ENCODE data around the gene SP6. TPM values are rescaled to one million over a fixed set of nuclear protein-coding genes. Genes with fewer than 3 reads are reported as not detected.

Gene SP6
- total RNA-seq, 1 experiment from 2014 or later: 10.8 TPM

DNA sequence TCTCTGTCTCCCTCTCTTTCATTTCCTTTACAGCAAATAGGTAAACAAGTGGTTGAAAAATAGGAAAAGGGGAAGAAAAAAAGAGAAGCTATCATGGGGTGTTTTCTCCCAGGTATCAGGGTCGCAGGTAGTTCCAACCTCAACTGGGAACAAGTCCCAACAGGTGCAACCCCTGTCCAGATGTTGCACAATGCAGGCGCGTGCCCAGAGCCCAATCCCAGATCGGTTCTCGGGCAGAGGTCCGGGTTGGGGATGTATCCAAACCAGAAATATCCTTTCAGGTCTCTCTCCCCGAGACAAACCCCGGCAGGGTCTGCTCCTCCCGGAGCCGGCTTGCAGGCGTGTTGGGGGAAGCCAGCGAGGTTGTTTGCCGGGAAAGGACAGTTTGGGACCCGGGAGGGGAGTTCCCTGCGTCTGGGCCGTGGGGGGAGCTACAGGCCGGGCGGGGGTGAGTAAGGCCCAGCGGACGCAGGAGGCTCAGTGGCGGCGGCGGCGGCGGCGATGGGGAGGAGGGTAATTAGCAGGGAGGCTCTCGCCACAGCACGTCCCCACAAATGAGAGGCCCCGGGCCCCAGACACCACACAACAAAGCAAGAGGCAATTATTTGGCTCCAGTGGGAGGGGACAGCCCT lies 21.2 kb upstream of the SP6 start (continued):
- no peak for TF ChIP-seq TCF7L2 (IDR thresholded peaks at IDR 0.05; ENCODE audit: borderline replicate concordance, extremely low read depth, insufficient read depth, insufficient read length)

DNA sequence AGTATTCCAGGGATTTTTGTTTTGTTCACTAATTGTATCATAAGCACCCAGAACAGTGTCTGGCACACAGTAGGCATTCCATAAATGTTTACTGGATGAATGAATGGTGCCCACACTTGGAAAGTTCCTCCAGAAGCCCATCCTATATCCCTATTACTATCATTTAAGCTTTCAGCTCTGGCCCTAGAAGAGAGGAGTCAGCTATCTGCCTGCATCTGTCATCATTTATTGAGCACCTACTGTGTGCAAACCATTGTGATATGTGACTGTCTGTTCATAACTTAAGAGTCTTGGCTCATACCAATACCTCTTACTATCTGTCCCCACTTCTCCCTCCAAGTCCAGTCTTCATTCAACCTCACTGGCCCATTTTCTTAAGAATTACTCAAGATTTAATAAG lies 20.1 kb upstream of the SP6 start:
- H3K9me3 ChIP-seq (ENCODE audit: control insufficient read depth in 1 of 2, insufficient read depth in 1 of 2, low read depth in 1 of 2, low read length in 2 of 2): no peaks in the 10 kb centered on the region
- TF ChIP-seq, protein P1, sequence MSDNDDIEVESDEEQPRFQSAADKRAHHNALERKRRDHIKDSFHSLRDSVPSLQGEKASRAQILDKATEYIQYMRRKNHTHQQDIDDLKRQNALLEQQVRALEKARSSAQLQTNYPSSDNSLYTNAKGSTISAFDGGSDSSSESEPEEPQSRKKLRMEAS (IDR thresholded peaks at IDR 0.05): no peak
- TF ChIP-seq RAD21 (IDR thresholded peaks at IDR 0.05; ENCODE audit: low read depth): no peak
- no peak for TF ChIP-seq ELF1 (IDR thresholded peaks at IDR 0.05; ENCODE audit: borderline replicate concordance, low read depth)
- TF ChIP-seq, protein P2, sequence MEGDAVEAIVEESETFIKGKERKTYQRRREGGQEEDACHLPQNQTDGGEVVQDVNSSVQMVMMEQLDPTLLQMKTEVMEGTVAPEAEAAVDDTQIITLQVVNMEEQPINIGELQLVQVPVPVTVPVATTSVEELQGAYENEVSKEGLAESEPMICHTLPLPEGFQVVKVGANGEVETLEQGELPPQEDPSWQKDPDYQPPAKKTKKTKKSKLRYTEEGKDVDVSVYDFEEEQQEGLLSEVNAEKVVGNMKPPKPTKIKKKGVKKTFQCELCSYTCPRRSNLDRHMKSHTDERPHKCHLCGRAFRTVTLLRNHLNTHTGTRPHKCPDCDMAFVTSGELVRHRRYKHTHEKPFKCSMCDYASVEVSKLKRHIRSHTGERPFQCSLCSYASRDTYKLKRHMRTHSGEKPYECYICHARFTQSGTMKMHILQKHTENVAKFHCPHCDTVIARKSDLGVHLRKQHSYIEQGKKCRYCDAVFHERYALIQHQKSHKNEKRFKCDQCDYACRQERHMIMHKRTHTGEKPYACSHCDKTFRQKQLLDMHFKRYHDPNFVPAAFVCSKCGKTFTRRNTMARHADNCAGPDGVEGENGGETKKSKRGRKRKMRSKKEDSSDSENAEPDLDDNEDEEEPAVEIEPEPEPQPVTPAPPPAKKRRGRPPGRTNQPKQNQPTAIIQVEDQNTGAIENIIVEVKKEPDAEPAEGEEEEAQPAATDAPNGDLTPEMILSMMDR (IDR thresholded peaks at IDR 0.05 in 2 of 3, conservative IDR thresholded peaks at IDR 0.05 in 1 of 3; ENCODE audit: borderline replicate concordance in 1 of 3, insufficient read depth in 1 of 3, low read depth in 2 of 3, low read length in 2 of 3): no peak
- TF ChIP-seq CBX3 (IDR thresholded peaks at IDR 0.05; ENCODE audit: low read depth): no peak
- TF ChIP-seq POLR2AphosphoS5 (IDR thresholded peaks at IDR 0.05; ENCODE audit: low read depth, low read length): no peak
- TF ChIP-seq EGR1 (IDR thresholded peaks at IDR 0.05; ENCODE audit: low read depth): no peak
- no peak for TF ChIP-seq ZFX (IDR thresholded peaks at IDR 0.05)
- TF ChIP-seq JUND (IDR thresholded peaks at IDR 0.05): no peak
- no peak for TF ChIP-seq SRF (IDR thresholded peaks at IDR 0.05; ENCODE audit: low read depth)
- TF ChIP-seq, protein P3, sequence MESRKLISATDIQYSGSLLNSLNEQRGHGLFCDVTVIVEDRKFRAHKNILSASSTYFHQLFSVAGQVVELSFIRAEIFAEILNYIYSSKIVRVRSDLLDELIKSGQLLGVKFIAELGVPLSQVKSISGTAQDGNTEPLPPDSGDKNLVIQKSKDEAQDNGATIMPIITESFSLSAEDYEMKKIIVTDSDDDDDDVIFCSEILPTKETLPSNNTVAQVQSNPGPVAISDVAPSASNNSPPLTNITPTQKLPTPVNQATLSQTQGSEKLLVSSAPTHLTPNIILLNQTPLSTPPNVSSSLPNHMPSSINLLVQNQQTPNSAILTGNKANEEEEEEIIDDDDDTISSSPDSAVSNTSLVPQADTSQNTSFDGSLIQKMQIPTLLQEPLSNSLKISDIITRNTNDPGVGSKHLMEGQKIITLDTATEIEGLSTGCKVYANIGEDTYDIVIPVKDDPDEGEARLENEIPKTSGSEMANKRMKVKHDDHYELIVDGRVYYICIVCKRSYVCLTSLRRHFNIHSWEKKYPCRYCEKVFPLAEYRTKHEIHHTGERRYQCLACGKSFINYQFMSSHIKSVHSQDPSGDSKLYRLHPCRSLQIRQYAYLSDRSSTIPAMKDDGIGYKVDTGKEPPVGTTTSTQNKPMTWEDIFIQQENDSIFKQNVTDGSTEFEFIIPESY (IDR thresholded peaks at IDR 0.05; ENCODE audit: extremely low read depth, insufficient replicate concordance, low read length): no peak
- no peak for TF ChIP-seq EZH2 (IDR thresholded peaks at IDR 0.05)
- TF ChIP-seq SIN3A (IDR thresholded peaks at IDR 0.05; ENCODE audit: low read depth): no peak
- TF ChIP-seq SP1 (IDR thresholded peaks at IDR 0.05; ENCODE audit: low read depth): no peak
- TF ChIP-seq CEBPB (IDR thresholded peaks at IDR 0.05; ENCODE audit: low read depth): no peak
- TF ChIP-seq TCF7L2 (IDR thresholded peaks at IDR 0.05; ENCODE audit: borderline replicate concordance, extremely low read depth, insufficient read depth, insufficient read length): no peak
- TF ChIP-seq ZNF274 (IDR thresholded peaks at IDR 0.05; ENCODE audit: low read depth, low read length): no peak
- TF ChIP-seq FOSL1 (IDR thresholded peaks at IDR 0.05; ENCODE audit: low read depth): no peak
- no peak for TF ChIP-seq POLR2A (IDR thresholded peaks at IDR 0.05; ENCODE audit: borderline replicate concordance, extremely low read depth, insufficient read depth, insufficient read length)
- TF ChIP-seq, protein P4, sequence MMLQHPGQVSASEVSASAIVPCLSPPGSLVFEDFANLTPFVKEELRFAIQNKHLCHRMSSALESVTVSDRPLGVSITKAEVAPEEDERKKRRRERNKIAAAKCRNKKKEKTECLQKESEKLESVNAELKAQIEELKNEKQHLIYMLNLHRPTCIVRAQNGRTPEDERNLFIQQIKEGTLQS (IDR thresholded peaks at IDR 0.05): no peak
- ChIA-PET RAD21 (ENCODE audit: low non-redundant PET in 1 of 2, low total read pairs in 2 of 2, uncharacterized antibody in 2 of 2, unreplicated experiment in 2 of 2) (no interaction called here), CTCF (no interaction called here), POLR2A (no interaction called here)
- H3K9ac ChIP-seq (ENCODE audit: low read length): no peak overlapping the region
- no peaks in the 10 kb centered on the region for H3K36me3 ChIP-seq (ENCODE audit: control insufficient read depth in 1 of 2, insufficient read depth in 2 of 2, low read length in 2 of 2)
- no peak overlapping the region for H2AFZ ChIP-seq (ENCODE audit: low read depth, low read length, poor library complexity, severe bottlenecking)
- H3K4me1 ChIP-seq (ENCODE audit: control insufficient read depth in 1 of 2, insufficient read depth in 2 of 2, low read length in 2 of 2): peaks cover 6 to 21% of the 10 kb centered on the region in 2 experiments; a peak in 3 of 4 replicates
- ATAC-seq (no peak), DNase-seq (ENCODE audit: low read depth, low spot score) (no peak)
- no peak overlapping the region for H3K4me3 ChIP-seq (replicated peaks in 1 of 2; ENCODE audit: low read depth in 1 of 2, low read length in 2 of 2)
- intact Hi-C loops (cut with micrococcal nuclease): no loop called here
- H3K79me2 ChIP-seq (ENCODE audit: insufficient read depth, low read length): no peaks in the 10 kb centered on the region
- H4K20me1 ChIP-seq (ENCODE audit: insufficient read depth): no peaks in the 10 kb centered on the region
- H3K9me2 ChIP-seq (ENCODE audit: insufficient read depth): no peaks in the 10 kb centered on the region
- peaks cover 7% of the 10 kb centered on the region; the same call in 1 of the 2 replicates for H3K27me3 ChIP-seq (ENCODE audit: insufficient read depth, low read length)
- BruUV-seq (replicated peaks): no TSS peak
- H3K4me2 ChIP-seq (ENCODE audit: low read length): no peak overlapping the region
- H3K27ac ChIP-seq (ENCODE audit: low read depth, low read length): no peak overlapping the region

Data from HCT116 (cell line).